CMK (cell line): ENCODE results near the gene SLC25A4.
"Not testable (repeated sequence)": the region's sequence is repeated elsewhere in the genome, so short reads cannot be mapped to it uniquely, and the experiment has no call there.

Experiments
- DNase-seq: peaks from one replicate; pipeline ENCODE4 v3.0.0-alpha.2; 2010; ENCODE audit warnings: low read depth

The SLC25A4 gene

GRCh38 chr4:185142912-185143600 lies at the start of gene SLC25A4:
SLC25A4 (plus strand) TSS chr4:185143266; CDS start chr4:185143373, 107 bp downstream.
- peak; percentile 69 for DNase-seq

GRCh38 chr4:185093603-185094002 lies 49.5 kb upstream of the SLC25A4 start:
- no peak for DNase-seq

GRCh38 chr4:185096032-185096653 lies 46.9 kb upstream of the SLC25A4 start:
- DNase-seq: peak; percentile 7

- no peak for DNase-seq
Observed at GRCh38 chr4:185098474-185098873, 44.6 kb upstream of the SLC25A4 start.

GRCh38 chr4:185099024-185099682 lies 43.9 kb upstream of the SLC25A4 start:
- no peak for DNase-seq

GRCh38 chr4:185099940-185100339 lies 43.1 kb upstream of the SLC25A4 start:
- no peak for DNase-seq

- no peak for DNase-seq
Observed at GRCh38 chr4:185100423-185100822, 42.6 kb upstream of the SLC25A4 start.

- DNase-seq: no peak
Observed at GRCh38 chr4:185101354-185101890, 41.6 kb upstream of the SLC25A4 start.

- DNase-seq: no peak
Observed at GRCh38 chr4:185104733-185105132, 38.3 kb upstream of the SLC25A4 start.

GRCh38 chr4:185106353-185106752 lies 36.7 kb upstream of the SLC25A4 start:
- DNase-seq: no peak

- not testable (repeated sequence) for DNase-seq
Observed at GRCh38 chr4:185107574-185107973, 35.5 kb upstream of the SLC25A4 start.

- no peak for DNase-seq
Observed at GRCh38 chr4:185108185-185108584, 34.9 kb upstream of the SLC25A4 start.

- DNase-seq: no peak
Observed at GRCh38 chr4:185108669-185109068, 34.4 kb upstream of the SLC25A4 start.

- no peak for DNase-seq
Observed at GRCh38 chr4:185109736-185110135, 33.3 kb upstream of the SLC25A4 start.

GRCh38 chr4:185110375-185110823 lies 32.7 kb upstream of the SLC25A4 start:
- DNase-seq: no peak

GRCh38 chr4:185112104-185112503 lies 31.0 kb upstream of the SLC25A4 start:
- no peak for DNase-seq

GRCh38 chr4:185113340-185113739 lies 29.7 kb upstream of the SLC25A4 start:
- no peak for DNase-seq

GRCh38 chr4:185115827-185116232 lies 27.2 kb upstream of the SLC25A4 start:
- DNase-seq: peak; percentile 79

- no peak for DNase-seq
Observed at GRCh38 chr4:185117300-185117934, 25.6 kb upstream of the SLC25A4 start.

GRCh38 chr4:185118876-185119275 lies 24.2 kb upstream of the SLC25A4 start:
- DNase-seq: no peak

- DNase-seq: not testable (repeated sequence)
Observed at GRCh38 chr4:185119467-185119866, 23.6 kb upstream of the SLC25A4 start.

- no peak for DNase-seq
Observed at GRCh38 chr4:185119927-185120630, 23.0 kb upstream of the SLC25A4 start.
